Measurements from ENCODE around the gene PRKG1.

DNA sequence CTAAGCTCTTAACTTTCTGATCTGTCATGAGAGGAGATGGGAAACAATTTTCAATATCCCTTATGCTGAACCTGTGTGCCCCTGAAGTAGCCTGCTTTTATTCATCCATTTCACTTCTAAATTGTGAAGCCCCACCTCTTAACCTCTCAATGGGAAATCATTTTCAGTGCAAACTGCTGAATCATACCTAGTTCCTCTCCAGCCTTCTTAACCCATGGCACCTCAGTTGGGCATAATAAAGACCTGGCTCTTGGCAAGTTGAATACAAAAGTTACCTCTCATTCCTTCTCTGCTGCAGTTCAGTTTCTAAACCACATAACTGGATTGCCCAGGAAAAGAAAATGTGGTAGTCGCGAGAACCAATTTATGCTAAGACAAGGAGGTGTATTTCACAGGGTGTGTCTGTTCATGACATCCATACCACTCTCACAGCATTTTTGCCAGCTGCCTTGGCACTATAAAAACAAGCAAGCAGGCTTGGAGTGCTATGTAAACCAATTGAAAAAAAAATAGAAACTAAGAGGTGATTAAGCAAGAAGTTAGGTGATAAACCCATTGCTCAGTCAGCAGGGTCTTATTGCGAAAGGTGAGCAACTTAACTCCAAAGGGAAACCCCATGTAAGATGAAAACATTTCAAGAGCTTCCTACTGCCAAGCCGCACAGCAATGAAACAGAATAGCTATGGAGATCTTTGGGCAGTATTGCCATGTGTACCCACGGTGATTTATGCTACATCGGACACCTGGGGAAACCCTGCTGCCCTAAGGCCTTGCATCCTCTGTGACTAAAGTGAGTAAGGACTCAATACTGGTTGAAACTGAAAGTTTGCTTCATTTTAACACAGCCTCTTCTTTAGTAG is 1182.8 kb downstream of the PRKG1 start:
- TF ChIP-seq, protein P1, sequence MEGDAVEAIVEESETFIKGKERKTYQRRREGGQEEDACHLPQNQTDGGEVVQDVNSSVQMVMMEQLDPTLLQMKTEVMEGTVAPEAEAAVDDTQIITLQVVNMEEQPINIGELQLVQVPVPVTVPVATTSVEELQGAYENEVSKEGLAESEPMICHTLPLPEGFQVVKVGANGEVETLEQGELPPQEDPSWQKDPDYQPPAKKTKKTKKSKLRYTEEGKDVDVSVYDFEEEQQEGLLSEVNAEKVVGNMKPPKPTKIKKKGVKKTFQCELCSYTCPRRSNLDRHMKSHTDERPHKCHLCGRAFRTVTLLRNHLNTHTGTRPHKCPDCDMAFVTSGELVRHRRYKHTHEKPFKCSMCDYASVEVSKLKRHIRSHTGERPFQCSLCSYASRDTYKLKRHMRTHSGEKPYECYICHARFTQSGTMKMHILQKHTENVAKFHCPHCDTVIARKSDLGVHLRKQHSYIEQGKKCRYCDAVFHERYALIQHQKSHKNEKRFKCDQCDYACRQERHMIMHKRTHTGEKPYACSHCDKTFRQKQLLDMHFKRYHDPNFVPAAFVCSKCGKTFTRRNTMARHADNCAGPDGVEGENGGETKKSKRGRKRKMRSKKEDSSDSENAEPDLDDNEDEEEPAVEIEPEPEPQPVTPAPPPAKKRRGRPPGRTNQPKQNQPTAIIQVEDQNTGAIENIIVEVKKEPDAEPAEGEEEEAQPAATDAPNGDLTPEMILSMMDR (IDR thresholded peaks at IDR 0.05), result no peak
- TF ChIP-seq EZH2 (IDR thresholded peaks at IDR 0.05), result no peak
